GM18861 (cell line): ENCODE data around the gene PTPN18.
"Not testable (repeated sequence)": the region's sequence is repeated elsewhere in the genome, so short reads cannot be mapped to it uniquely, and the experiment has no call there.

Source experiments
- ATAC-seq: cut with Tn5 transposase; IDR thresholded peaks from one replicate; pipeline ENCODE4 v1.9.1; 2021; ENCODE audit not compliant: unreplicated experiment

The PTPN18 gene, protein sequence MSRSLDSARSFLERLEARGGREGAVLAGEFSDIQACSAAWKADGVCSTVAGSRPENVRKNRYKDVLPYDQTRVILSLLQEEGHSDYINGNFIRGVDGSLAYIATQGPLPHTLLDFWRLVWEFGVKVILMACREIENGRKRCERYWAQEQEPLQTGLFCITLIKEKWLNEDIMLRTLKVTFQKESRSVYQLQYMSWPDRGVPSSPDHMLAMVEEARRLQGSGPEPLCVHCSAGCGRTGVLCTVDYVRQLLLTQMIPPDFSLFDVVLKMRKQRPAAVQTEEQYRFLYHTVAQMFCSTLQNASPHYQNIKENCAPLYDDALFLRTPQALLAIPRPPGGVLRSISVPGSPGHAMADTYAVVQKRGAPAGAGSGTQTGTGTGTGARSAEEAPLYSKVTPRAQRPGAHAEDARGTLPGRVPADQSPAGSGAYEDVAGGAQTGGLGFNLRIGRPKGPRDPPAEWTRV

DNA sequence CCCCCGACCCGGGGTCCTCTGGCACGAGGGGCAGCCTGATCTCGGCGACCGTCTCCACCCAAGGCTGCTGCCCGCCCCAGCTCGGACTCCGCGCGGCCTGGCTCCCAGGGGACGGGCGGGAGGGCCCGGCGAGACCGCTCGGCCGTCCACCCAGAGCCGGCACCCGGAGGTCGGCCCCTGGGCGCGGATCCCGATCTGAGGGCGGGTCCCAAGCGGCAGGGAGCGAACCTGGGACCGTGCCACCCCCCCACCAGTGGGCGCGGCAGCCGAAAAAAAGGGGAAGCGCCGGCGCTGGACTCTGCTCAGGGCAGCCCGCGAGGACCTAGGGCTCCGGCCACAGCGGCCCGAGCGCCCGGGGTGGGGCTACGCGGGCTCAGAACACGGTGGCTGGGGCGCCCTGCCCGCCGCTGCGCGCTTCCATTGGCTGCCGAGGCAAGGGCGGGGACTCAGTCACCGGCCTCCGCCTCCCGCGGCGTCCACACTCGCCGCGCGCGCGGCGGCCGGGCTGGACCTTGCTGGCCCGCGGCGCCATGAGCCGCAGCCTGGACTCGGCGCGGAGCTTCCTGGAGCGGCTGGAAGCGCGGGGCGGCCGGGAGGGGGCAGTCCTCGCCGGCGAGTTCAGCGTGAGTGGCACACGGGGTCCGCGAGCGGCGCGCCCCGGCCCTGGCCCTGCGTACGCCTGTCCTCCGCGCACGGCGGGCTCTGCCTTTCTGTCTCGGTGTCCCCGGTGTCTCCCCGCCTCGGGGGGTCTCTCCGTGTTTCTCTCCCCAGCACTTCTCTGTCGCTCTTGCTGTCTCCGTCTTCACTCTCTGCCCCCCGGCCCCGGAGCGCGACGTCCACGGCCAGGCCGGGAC lies at the start of gene PTPN18:
Gene PTPN18 (plus strand): TSS at position 479 of the 854 bp plus-strand sequence. CDS start 52 bp downstream, at position 531.
- peak; percentile 79 for ATAC-seq

DNA sequence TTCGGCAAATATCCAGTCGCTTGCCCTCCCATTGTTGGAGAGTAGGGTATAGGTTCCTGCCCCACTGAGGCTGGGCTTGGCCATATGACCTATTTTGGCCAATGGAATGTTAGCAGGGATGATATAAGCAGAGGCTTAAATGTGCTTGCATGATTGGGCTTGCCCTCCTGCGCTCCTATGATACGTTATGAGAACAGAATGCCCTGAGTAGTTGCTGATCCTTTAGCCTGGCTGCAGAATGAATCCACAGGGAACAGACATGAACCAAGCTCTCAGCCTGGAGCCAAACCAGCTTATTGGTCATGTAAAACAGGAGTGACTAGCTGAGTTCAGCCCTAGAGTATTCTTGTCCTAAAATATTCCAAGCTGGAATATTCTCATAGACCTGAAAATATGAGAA lies 48.0 kb upstream of the PTPN18 start:
- ATAC-seq: no peak

DNA sequence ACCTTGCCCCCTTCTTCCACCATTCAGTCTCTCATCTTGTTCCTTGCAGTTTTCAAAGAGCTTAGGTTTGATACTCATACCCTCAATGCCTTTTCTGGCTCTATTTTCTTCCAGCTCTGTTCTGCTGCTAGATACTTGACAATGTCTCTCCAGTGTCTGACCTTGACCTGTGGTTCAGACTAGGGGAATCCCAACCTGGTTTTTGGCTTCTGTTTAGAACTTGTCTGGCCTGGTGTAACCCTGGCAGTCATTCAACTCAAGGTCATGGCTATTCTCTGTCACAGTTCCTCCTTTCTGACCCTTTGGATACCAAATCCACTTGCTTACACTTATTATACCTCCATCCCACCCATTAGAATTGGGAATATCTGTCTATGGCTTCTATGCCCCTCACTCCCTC lies 45.0 kb upstream of the PTPN18 start:
- no peak for ATAC-seq

DNA sequence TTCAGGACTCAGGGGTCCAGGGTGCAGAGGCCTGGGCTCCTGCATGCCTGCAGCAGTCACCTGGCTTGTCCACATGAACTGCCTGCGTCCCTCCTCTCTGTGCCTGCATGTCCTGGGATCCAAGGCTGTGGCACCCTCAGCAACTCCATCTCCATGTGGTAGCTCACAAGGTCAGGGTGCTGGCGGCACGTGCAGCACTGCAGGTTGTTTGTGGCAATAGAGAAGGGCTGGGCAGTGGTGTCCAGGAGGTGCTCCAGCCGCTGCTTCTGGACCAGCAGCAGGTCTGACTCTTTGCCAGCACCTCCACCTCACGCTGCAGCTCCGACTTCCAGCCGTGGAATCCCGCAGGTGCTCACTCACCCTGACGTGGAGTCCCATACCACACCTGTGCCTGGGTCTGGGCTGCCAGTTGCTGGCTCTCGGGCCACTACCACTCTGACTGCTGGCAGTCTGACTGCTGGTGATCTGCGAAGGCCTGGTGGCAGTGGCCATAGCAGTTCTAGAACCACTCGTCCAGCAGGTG lies 42.0 kb upstream of the PTPN18 start:
- no peak for ATAC-seq

DNA sequence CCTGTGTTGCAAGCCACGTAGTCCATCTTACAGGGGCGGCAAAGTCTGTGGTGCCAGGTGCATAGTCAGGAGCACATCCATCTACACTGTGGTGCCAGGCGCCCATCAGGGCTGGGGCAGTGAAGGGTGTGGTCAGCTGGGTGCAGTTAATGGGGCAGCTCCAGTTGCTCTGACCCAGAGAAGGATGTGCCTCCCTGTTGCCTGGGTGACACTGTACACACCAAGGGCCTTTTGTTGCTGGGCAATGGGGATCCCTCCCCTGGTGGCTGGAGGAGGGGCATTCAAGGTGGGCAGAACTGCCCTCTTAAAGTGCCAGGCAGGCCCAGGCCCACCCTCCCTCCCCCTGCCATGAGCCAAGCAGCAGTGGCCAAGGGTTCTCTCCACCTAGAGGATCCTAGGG lies 41.5 kb upstream of the PTPN18 start:
- ATAC-seq: no peak

DNA sequence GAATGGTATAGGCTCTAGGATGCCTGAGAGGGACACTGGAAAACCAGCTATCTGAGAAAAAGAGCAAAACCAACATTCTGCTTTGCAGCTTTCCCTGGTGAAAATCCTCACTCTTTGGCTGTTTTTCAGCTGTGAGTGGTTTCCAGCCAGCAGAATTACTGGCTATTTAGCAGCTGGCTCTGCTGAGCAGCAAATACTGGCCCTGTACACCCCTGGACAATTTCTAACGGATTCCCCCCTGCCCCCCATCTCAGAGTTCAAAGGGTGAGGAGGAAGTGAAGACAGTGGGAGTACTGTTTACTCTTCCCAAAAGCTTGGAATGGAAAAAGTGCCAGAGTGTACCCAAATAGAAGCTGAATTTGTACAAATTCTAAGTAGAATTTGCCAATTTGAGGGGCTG lies 39.3 kb upstream of the PTPN18 start:
- no peak for ATAC-seq

DNA sequence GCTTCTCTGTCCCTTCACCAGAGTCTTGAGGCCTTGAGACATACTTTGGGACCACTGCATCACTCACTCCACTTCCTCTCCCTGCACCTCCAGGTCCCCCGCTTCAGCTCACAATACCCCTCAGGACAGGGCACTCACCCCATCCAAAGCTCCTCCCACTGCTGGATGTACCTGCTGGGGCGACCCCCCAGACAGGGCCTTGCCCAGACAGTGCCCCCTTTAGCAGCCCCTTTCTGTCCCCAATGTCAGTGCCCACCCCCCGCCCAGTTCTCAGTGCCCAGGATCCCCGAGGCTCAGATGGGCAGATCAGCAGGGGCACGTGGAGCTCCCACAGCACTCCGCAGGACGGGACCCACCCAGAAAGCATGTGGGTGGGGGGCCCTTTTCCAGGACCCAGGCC lies 37.0 kb upstream of the PTPN18 start:
- no peak for ATAC-seq

DNA sequence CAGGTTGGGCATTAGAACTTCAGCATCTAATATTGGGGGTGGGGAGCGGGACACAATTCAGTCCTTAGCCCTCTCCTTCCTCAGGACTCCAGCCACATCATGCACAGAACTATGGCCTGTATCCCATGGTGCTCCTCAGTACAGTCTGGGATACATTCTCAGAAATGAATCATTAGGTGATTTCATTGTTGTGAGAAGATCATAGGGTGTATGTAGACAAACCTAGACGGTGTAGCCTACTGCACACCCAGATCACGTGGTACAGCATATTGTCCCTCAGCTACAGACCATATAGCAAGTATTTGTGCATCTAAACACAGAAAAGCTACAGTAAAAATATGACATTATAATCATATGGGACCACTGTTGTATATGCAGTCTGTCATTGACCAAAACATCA lies 36.3 kb upstream of the PTPN18 start:
- no peak for ATAC-seq

DNA sequence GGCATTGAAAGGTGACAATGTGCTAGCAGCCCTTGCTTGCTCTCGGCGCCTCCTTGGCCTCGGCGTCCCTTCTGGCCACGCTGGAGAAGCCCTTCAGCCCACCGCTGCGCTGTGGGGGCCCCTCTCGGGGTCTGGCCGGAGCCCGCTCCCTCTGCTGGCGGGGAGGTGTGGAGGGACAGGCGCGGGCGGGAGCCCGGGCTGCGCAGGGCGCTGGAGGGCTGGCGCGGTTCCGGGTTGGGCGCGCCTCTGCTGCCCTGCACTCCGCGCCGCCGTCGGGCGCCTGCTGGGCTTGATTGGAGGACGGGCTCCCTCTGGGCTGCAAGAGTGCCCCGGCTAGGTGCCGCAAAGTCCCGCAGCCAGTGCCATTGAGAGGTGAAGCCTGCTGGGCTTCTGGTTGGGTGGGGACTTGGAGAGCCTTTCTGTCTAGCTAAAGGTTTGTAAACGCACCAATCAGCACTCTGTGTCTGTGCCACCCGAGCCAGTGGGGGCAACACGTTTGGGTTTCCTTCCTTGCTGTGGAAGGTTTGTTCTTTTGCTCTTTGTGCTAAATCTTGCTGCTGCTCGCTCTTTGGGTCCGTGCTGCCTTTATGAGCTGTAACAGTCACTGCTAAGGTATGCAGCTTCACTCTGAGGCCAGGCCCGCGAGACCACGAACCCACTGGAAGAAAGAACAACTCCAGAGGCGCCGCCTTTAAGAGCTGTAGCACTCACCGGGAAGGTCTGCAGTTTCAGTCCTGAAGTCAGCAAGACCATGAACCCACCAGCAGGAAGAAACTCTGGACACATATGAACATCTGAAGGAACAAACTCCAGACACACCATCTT lies 27.9 kb upstream of the PTPN18 start:
- ATAC-seq: no peak

DNA sequence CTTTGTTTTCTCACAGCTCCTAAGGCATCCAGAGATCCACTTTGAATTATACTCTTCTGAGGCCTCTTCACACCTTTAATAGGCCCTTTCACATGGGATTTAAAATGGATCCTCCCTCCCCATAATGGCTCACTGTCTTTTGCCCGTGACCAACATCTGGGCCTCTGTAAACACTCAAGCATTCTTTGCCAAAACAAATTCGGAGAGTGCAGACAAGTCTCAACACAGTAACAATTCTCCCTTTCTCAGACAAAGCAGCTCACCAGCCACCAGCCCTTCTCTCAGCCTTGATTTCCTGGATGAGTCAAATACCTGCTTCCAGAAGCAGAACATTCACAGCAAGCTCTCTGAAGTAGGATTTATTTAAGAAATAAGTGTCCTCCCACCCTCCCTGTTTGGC lies 27.1 kb upstream of the PTPN18 start:
- no peak for ATAC-seq

DNA sequence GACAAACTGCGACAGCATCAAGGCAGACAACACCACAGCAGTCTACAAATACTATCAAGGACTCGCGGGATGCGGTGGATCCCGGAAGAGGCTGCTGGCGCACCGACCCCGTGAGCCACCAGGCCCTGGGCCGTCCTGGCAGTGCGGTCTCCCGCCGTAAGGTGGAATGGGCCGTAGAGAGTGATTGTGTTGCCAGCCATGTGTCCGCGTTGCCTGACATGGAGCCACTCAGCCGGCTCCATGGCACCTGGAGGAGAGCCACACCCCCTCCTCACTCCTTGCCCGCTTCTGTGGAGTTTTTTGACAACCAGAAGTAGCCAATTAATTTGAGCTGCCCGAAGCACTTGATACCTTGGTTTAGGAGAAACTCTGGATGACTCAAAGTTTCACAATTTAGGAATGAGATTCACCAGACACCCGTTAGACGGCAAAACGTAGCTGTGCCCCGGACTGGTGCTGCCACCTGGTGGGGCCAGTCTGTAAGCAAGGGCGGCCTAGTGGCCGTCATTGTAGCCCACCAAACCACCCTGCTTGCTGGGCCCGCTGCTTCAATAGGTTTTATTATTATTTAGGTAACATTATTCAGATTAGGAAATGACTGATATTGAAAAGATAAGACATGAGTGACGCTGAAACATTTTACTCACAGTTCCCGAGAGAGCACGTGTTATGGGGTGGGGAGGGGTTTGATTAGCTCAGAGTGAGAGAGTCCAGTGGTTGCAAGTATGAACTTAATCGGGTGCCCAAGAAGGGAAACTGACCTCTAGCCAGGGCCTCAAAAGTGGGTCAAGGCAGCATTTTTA lies 23.4 kb upstream of the PTPN18 start:
- peak; percentile 84 for ATAC-seq

DNA sequence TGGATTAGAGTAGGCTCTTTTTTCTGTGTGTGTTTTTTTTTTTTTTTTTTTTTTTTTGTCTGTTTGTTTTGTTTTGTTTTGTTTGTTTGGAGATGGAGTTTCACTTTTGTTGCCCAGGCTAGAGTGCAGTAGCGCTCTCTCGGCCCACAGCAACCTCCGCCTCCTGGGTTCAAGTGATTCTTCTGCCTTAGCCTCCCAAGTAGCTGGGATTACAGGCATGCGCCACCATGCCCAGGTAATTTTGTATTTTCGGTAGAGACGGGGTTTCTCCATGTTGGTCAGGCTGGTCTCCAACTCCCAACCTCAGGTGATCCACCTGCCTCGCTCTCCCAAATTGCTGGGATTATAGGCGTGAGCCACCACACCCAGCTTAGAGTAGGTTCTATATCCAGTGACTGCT lies 22.6 kb upstream of the PTPN18 start:
- ATAC-seq: not testable (repeated sequence)

DNA sequence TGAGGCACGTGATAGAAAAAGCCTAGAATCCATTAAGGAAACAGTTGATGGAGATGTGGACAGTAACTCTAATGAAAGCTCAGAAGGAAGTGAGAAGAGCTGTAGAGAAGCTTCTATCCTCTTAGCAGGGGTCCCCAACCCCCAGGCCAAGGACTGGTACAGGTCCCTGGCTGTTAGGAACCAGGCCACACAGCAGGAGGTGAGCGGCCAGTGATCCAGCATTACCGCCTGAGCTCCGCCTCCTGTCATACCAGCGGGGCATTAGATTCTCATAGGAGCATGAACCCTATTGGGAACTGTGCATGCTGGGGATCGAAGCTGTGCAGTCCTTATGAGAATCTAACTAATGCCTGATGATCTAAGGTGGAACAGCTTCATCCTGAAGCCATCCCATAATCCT lies 21.8 kb upstream of the PTPN18 start:
- no peak for ATAC-seq

DNA sequence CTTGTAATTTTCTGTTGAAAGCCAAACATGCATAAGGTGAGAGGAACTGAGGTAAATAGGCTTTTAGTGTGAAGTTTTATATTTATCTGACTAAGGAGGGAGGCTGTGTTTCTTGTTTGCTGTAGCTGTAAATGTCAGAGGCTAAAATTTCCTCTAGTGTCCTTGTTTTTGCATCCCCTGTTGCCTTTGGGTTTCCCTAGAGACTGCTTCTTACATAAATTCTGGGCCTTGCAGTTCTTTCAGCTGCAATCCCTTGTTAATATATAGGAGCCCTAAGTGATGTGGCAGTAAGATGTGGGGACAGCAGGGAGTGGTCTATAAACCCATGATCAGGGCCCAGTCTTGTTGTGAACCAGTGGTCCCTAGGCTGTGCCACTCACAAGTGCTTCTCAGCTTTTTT lies 20.6 kb upstream of the PTPN18 start:
- ATAC-seq: no peak

DNA sequence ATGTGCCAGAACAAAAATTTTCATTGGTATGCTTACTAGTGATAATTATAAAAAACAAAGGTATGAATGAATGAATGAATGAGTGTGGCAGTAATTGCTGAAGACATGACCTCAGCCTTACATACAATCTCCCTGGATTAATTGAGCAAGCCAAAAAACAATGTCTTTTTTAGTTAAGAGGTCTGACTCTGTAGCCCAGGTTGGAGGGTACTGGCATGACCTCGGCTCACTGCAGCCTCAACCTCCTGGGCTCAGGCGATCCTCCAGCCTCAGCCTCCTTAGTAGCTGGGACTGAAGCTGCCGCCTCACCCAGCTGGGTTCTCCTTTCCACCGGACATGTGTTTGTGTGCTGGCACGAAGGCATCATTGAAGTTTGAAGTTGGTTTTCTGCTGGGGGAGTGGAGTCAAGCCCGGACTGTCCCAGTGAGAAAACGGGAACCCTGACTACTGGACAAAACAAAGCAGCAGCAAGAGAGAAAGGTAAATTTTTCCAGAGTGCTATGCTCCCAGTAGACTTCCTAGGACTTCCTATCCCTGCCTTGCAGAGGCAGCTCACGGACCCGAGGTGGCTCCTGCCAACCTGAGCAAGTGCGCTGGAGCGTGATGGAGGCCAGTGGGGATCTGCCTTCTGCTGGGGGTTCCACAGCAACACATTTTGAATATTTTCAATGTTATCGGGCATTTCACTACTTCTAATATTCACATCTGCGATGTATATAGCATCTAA lies 19.5 kb upstream of the PTPN18 start:
- no peak for ATAC-seq

DNA sequence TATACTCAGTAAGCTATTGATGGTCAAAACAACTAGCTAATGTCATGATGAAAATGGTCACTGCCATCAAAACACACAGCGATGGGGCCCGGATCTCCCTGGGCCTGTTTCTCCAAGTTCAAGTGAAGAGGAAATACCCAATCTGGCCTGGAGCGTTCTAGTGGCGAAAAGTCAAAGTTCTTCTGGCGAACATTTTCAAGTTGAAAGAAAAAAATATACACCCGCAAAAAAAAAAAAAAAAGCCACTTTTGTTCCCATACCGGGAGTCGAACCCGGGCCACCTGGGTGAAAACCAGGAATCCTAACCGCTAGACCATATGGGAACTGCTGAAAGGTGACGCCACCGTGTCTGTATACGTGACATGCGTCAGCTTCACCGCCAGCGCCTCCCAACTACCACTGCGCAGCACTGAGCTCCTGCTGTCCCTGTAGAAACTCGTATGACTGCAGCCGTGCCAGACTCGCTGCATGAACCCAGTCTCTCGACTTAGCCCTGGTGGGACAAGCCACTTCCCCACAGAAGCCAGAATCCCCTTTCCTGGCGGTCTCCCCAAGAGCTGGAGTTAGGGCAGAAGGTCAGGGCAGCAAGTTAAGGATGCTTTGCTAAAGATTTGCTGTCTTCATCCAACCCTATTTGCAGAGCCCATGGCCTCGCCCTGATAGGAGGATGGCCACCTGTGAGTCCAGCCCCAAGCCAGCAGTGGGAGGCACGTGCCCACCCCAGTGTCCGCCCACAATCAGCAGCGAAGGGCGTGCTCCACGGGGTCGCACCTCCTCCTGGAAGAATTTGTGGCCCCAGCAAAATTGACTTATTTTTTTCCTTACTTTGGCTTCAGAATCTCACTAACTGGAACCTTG lies 18.8 kb upstream of the PTPN18 start:
- ATAC-seq: no peak

DNA sequence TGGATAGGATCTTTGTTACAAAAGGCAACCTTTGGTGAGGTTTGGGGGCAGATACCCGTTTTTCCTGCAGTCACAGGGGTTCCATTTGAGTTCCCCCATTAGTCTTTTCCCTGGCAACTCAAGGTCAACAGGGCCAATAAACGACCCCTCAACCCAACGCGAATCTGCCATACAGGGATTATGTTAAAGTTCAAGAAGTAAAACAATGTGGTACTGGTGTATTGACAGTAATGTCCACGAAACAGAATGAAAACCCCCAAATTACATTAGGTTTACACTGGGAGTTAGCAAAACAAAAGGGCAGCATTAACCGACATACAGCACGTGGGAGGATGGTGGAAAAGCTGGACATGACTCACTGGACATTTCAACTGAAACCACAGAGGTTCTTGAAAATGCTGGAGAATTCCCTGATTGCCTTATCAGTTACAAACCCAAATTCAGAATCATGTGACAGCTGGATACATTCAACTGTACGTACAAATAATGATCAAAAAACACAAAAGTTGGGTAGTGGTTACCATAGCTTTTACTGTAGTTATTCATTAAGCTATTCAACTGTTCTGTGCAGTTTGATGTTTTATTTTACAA lies 18.0 kb upstream of the PTPN18 start:
- ATAC-seq: no peak

DNA sequence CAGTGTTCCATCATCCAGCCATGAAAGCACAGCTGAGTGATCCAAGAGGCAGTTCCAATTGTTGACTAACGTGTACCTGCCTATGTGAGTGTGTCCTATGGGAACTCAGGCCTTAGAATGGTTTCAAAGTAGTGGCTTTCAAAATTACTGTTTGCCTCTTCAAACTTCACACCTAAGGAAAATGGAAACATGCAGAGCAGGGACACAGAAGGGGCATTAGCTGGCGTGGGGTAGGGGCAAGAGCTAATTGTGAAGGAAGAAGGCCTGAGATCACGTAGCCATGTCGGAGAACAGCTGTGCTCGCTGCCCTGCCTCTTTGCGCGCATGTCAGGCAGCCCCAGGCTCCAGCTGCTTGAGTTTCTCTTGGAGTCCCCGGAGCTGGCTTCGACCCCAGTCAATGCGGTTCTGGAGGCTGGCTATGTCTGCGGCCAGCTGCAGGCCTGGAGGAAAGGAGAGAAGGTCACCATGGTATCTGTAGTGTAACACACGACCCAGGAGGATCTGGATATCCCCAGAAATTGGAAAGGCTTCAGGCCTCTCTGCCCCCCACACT lies 17.0 kb upstream of the PTPN18 start:
- no peak for ATAC-seq
